GM12891 (cell line): ENCODE results near the gene HOXB6.

ENCODE experiments used
- DNase-seq: peaks from one replicate; pipeline ENCODE4 v3.0.0; 2011; ENCODE audit warnings: low spot score; ENCODE audit not compliant: insufficient read length
- FAIRE-seq: peaks from 2 replicates; lab custom pipeline; 2011; peaks lifted over from hg19 to GRCh38; lab: Jason Lieb, UNC
- PAX5 ChIP-seq: IDR thresholded peaks from 2 replicates; pipeline ENCODE4 v1.6.1; 2011; ENCODE audit warnings: low read length, moderate library complexity, mild to moderate bottlenecking; ENCODE audit not compliant: insufficient read depth, severe bottlenecking
- POLR2A ChIP-seq: IDR thresholded peaks from 2 replicates; pipeline ENCODE4 v1.6.1; 2011; ENCODE audit warnings: low read depth, low read length, control low read depth
- POLR2AphosphoS5 ChIP-seq: IDR thresholded peaks from 2 replicates; pipeline ENCODE4 v1.6.1; 2011; ENCODE audit warnings: low read depth, low read length, control low read depth
- POU2F2 ChIP-seq: IDR thresholded peaks from 2 replicates; pipeline ENCODE4 v1.6.1; 2011; ENCODE audit warnings: low read depth, mild to moderate bottlenecking, control low read depth, low read length, moderate library complexity
- SPI1 ChIP-seq: IDR thresholded peaks from 2 replicates; pipeline ENCODE4 v1.6.1; 2011; ENCODE audit warnings: low read depth, low read length, control low read depth
- TAF1 ChIP-seq: IDR thresholded peaks from 2 replicates; pipeline ENCODE4 v1.6.1; 2011; ENCODE audit warnings: low read depth, low read length, control low read depth

The HOXB6 gene

DNA sequence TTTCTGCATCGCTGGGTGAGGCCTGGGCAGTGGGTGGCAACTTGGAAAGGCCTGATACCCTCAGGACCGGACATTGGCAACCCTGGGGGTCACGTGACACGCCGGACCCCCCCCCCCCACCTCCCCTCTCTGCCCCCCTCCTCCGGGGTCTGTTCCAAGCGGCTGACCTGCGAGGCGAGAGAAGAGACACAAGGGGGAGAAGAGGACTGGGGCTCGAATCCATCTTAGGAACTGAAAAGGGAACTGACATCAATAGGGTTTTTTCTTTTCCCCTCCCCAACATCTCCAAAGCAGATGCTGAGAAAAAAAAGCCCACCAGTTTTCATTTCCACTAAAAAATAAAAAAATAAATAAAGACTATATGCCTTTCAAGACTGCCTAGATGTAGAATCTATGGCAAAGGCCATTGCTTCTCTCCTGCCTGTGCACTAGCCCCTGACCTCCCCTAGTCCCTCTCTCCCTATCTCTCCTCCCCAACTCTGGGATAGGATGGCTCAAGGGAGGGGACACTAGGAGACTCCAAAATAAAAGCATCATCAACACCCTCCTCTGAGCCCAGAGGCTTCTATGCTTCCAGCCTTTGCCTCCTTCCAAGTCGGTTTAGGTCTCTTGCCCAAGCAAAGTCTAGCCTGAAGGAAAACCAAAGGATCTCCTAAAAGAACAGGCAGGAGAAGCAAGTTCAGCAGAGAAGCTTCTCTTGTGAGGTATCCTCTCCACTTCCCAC lies 52.2 kb downstream of the HOXB6 start:
- no peak for TF ChIP-seq PAX5
- no peak for TF ChIP-seq POLR2A
- no peak for TF ChIP-seq POLR2AphosphoS5
- TF ChIP-seq POU2F2: no peak
- peak; percentile 58 for TF ChIP-seq SPI1
- TF ChIP-seq TAF1: no peak
- DNase-seq (no peak), FAIRE-seq (no peak)

DNA sequence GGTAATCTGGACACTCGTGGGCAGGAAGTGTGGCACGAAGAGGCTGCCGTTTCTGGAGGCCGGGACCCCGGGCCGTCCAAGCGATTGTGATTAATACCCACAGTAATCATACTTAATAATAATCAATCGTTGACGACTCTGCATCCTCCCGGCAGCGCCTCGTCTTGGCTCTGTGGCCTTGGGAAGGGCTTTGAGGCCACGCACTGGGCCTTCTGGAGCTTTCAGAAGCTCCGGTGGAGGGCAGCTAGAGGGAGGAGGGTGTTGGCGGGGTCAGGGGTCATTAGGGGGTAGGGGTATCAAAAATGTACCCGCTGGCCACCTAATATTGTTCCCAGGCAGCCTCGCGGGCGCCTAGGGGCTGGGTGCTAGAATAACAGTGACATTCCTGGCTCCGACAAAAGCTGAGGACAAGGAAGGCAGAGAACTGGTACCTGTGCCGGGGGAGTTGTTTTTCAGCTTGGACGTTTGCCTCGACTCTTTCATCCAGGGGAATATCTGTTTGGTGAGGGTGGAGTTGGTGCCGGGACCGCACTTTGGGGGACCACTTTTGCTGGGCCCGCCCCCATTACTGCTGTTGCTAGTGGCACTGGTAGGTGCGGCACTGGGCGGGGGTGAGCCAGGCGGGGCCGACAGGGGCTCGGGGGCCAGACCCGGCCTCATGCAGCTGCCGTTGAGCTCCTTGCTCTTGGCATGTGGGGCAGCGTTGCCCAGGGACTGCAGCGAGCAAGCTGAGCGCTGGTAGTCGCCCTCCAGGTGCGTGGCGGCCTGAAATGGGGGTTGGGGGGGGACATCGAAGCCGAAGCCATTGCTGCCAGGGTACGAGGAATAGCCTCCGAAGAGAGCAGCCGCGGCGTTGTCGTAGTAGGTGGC lies 53.0 kb downstream of the HOXB6 start:
- no peak for TF ChIP-seq POU2F2
- no peak for TF ChIP-seq TAF1
- TF ChIP-seq POLR2AphosphoS5: no peak
- no peak for TF ChIP-seq POLR2A
- no peak for TF ChIP-seq PAX5
- TF ChIP-seq SPI1: no peak
- DNase-seq: no peak
- FAIRE-seq: no peak

DNA sequence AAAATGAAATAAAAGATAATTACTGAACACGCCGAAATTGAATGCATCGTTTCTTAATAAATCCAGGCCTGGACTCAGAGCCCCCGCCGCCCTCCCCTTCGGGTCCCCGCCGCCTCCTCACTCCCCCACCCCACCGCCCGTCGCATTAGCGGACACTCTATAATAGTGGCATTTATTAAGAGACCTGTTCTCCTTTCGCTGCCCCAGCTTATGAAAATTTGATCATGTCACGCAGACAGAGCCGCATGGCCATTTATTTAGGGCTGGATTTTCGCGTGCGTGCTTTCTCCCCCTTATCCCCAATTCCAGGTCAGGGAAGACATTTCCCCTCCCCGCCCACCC lies 53.6 kb downstream of the HOXB6 start:
- no peak for TF ChIP-seq TAF1
- no peak for TF ChIP-seq SPI1
- TF ChIP-seq POLR2A: no peak
- TF ChIP-seq POLR2AphosphoS5: no peak
- no peak for TF ChIP-seq PAX5
- no peak for TF ChIP-seq POU2F2
- DNase-seq (no peak), FAIRE-seq (no peak)

DNA sequence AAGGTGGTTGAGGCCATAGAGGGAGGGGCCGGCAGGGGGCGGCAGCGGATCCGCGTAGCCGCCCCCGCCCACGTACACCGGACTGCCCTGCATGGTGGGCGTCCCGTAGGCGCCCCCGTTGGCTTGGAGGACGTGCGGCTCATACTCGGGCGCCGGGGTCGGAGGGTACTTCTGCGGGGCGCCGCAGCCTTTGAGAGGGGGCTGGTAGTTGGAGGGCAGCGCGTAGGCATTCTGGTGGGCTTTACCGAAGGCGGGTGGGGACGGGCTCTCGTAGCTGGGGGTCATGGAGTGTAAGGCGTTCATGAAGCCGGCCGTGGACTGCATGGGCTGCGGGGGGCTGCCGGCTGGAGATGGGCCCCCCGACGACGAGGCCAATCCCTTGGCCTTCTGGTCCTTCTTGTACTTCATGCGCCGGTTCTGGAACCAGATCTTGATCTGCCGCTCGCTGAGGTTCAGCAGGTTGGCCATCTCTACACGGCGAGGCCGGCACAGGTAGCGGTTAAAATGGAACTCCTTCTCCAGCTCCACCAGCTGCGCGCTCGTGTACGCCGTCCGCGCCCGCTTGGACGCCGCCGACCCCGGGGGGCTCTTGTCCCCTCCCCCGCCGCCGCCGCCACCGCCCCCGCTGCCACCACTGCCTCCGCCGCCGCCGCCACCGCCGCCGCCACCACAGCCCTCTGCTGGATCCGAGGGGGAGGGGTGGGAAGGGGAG lies 54.1 kb downstream of the HOXB6 start:
- DNase-seq (no peak), FAIRE-seq (no peak)
- TF ChIP-seq SPI1 (no peak), POLR2A (no peak), TAF1 (no peak), POLR2AphosphoS5 (no peak), POU2F2 (no peak), PAX5 (no peak)

DNA sequence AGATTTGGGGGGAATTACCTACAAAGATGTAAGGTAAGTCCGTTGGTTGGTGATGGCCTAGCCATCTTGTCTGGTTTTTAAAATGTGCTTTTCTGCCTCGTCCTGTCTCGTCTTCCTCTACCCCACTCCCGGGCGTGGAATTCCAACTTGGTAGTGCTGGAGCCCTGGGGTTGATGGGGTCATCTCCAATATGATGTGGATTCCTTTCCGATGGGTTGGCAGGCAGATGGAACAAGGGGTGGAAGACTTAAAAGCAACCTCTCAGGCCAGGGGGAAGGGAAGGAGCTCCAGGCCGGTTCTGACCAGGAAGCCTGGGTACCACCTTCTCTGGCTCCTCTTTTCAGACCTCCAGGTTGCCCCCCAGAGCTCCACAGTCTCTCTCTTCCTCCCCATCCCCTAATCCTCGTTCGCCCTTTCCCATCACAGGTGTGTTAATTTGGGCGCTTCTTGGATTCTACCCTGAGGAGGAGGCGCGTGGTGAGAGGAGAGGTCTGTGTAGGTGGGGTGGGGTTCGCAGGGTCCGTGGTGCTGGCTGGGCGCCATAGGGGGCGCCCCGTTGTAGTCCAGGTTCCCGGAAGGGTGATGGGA lies 54.8 kb downstream of the HOXB6 start:
- FAIRE-seq (no peak), DNase-seq (no peak)
- TF ChIP-seq PAX5 (no peak), SPI1 (no peak), POU2F2 (no peak), POLR2AphosphoS5 (no peak), POLR2A (no peak), TAF1 (no peak)

DNA sequence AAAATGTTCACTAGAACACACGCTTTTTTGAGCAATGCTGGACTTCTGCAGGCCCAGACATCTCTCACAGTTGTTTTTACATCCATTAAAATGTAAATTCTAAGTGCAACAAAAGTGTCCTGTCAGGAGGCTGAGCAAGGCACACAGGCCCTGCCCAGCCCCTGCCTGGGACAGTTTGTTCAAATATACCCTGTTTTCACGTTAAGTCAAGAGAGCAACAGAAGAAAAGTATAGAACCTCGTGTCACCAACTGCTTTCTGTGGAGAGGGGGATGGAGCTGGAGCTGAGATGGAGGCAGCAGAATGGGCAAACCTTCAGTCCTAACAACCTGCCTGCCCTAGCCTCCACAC lies 55.5 kb downstream of the HOXB6 start:
- DNase-seq (no peak), FAIRE-seq (no peak)
- no peak for TF ChIP-seq POLR2A
- no peak for TF ChIP-seq SPI1
- TF ChIP-seq POU2F2: no peak
- no peak for TF ChIP-seq TAF1

DNA sequence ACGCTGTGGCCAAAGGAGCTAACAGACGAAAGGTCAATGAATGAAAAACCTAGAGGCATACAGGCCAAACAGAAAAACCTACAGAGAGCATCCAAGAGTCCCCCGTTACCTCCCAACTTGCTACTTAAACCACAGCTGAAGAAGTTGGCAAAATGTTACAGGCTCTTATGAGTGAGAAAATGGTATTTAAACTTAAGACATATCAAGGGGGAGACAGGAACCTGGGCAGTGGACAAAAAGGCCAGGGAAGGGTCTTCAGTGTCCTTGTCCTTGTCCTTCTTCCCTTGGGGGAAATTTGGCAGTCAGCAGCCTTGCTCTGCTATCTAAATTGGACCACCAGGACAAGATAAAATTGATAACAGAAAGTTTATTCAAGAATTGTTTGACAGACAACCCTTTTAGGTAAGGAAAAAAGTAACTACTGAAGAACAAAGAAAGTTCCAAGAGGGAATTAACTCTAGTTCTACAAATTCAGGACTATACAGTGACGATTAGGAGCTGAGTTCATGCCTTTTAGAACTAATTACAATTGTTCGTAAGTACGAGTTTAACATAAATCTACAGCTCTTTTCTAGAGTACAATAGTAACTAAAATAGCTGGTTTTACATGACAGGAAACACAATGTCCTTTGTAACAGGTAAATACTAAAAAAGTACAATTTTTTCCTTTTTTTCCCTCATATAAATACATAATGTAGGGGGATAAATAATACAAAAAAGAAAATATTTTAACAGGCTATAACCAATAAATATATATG lies 56.1 kb downstream of the HOXB6 start:
- no peak for DNase-seq
- FAIRE-seq: no peak
- TF ChIP-seq PAX5: no peak
- TF ChIP-seq TAF1: no peak
- TF ChIP-seq SPI1: no peak
- TF ChIP-seq POLR2AphosphoS5: no peak
- TF ChIP-seq POLR2A: no peak
- TF ChIP-seq POU2F2: no peak

DNA sequence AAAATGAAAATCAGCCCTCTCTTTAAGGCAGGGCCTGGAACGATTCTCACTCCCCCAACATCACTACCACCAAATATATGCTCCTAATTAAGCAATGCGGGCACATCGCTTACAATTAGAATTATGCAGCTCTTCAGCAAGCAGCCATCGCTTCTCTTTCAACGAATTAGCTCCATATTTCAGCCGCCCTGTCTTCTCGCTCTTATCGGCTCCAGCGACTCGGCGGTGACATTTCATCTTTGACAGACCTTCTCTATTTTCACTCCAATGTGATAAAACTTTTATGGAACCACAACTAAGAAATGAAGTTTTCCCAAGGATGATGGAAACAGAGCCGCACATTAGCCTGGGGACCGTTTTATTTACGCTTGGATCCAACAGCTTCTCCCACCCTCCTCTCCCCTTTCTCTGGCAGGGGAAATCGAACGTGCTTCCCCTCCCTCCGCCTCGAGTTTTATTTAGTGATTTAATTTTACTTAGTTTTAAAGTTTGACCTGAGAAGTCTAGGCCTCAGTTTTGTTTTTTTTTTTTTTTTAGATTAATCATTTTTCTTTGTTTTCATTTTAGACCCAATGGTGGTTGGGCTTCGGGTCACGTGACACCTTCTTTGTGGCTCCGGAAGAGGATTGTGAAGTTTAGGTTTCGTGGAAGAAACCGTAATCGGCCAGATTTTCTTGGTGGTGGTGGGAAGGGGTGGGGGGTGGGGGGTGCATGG lies 56.8 kb downstream of the HOXB6 start:
- FAIRE-seq: no peak
- no peak for DNase-seq
- TF ChIP-seq POLR2A (no peak), POLR2AphosphoS5 (no peak), TAF1 (no peak), SPI1 (no peak), POU2F2 (no peak), PAX5 (no peak)
